Osteoblast (primary cell): ENCODE data around the gene EIF2S2. TPM values are rescaled to one million over a fixed set of nuclear protein-coding genes. Genes with fewer than 3 reads are reported as not detected.
"Not testable (repeated sequence)": the region's sequence is repeated elsewhere in the genome, so short reads cannot be mapped to it uniquely, and the experiment has no call there.

ENCODE experiments used
- DNase-seq: peaks from one replicate; pipeline ENCODE4 v3.0.0; 2011; ENCODE audit warnings: low spot score, mixed read lengths; ENCODE audit not compliant: insufficient read length; ENCODE audit errors: missing footprints
- H2AFZ ChIP-seq: 2 replicates; pipeline ENCODE4 v1.6.0; 2011; ENCODE audit warnings: mild to moderate bottlenecking, low read length
- H3K27ac ChIP-seq: 2 replicates; pipeline ENCODE4 v1.5.1; 2011; ENCODE audit warnings: mild to moderate bottlenecking, low read depth, low read length, moderate library complexity
- H3K27me3 ChIP-seq: 2 replicates; pipeline ENCODE4 v1.6.0; 2012; ENCODE audit warnings: mild to moderate bottlenecking, control low read depth, inconsistent platforms, low read length, moderate library complexity; ENCODE audit not compliant: insufficient read depth
- H3K36me3 ChIP-seq: 2 replicates; pipeline ENCODE4 v1.5.1; 2011; ENCODE audit warnings: mild to moderate bottlenecking, low read length, control low read depth, moderate library complexity; ENCODE audit not compliant: insufficient read depth
- H3K4me1 ChIP-seq: 2 replicates; pipeline ENCODE4 v1.5.1; 2011; ENCODE audit warnings: mild to moderate bottlenecking, low read length, control low read depth, moderate library complexity; ENCODE audit not compliant: insufficient read depth
- H3K4me2 ChIP-seq: 2 replicates; pipeline ENCODE4 v1.6.0; 2011; ENCODE audit warnings: mild to moderate bottlenecking, low read length; ENCODE audit not compliant: insufficient read depth
- H3K4me3 ChIP-seq: fragments of 200-600 bp; sonication (generic); 3 replicates; pipeline ENCODE4 v1.5.1; 2012; ENCODE audit warnings: mild to moderate bottlenecking, low read length, inconsistent platforms; ENCODE audit not compliant: insufficient read depth
- H3K79me2 ChIP-seq: 2 replicates; pipeline ENCODE4 v1.6.0; 2012; ENCODE audit warnings: mild to moderate bottlenecking, low read length, control low read depth, inconsistent platforms; ENCODE audit not compliant: insufficient read depth
- H3K9me3 ChIP-seq: 2 replicates; pipeline ENCODE4 v1.5.1; 2011; ENCODE audit warnings: low read depth, low read length, control low read depth
- H4K20me1 ChIP-seq: 2 replicates; pipeline ENCODE4 v1.6.0; 2012; ENCODE audit warnings: mild to moderate bottlenecking, low read length, control low read depth; ENCODE audit not compliant: insufficient read depth
- total RNA-seq: library from RNA; depleted of rRNA; stranded (reverse); fragments of >200 nt; gene quantifications from 2 replicates; pipeline ENCODE4 v1.2.3, GENCODE V29; 2012
- TF ChIP-seq, protein P1 (sequence below): IDR thresholded peaks from 2 replicates; pipeline ENCODE4 v1.5.1; 2011; ENCODE audit warnings: mild to moderate bottlenecking, low read depth, low read length, moderate library complexity; ENCODE audit errors: extremely low read depth

The EIF2S2 gene
- total RNA-seq, 1 donor = 148 TPM

DNA sequence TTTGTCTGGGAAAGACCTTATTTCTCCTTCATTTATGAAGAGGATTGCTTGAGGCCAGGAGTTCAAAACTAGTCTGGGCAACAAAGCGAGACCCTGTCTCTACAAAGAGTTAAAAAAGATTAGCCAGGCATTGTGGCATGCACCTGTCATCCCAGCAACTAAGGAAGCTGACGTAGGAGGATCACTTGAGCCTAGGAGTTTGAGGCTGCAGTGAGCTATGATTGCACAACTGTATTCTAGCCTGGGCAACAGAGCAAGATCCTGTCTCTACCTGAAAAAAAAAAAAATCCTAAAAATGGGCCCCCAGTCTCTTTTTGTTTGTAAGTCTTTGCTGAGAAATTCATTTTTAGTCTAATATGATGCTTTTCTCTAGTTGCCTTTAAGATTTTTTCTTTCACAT, 29.2 kb upstream of the EIF2S2 start:
- Histone ChIP-seq H3K27ac (no peak overlapping the region), H3K4me3 (no peak overlapping the region), H2AFZ (no peak overlapping the region), H3K36me3 (no peaks in the 10 kb centered on the region), H3K9me3 (no peaks in the 10 kb centered on the region), H3K4me1 (no peaks in the 10 kb centered on the region), H3K79me2 (no peaks in the 10 kb centered on the region), H4K20me1 (no peaks in the 10 kb centered on the region), H3K27me3 (peaks cover 9% of the 10 kb centered on the region), H3K4me2 (no peak overlapping the region)
- DNase-seq = no peak
- TF ChIP-seq, protein P1, sequence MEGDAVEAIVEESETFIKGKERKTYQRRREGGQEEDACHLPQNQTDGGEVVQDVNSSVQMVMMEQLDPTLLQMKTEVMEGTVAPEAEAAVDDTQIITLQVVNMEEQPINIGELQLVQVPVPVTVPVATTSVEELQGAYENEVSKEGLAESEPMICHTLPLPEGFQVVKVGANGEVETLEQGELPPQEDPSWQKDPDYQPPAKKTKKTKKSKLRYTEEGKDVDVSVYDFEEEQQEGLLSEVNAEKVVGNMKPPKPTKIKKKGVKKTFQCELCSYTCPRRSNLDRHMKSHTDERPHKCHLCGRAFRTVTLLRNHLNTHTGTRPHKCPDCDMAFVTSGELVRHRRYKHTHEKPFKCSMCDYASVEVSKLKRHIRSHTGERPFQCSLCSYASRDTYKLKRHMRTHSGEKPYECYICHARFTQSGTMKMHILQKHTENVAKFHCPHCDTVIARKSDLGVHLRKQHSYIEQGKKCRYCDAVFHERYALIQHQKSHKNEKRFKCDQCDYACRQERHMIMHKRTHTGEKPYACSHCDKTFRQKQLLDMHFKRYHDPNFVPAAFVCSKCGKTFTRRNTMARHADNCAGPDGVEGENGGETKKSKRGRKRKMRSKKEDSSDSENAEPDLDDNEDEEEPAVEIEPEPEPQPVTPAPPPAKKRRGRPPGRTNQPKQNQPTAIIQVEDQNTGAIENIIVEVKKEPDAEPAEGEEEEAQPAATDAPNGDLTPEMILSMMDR = no peak

DNA sequence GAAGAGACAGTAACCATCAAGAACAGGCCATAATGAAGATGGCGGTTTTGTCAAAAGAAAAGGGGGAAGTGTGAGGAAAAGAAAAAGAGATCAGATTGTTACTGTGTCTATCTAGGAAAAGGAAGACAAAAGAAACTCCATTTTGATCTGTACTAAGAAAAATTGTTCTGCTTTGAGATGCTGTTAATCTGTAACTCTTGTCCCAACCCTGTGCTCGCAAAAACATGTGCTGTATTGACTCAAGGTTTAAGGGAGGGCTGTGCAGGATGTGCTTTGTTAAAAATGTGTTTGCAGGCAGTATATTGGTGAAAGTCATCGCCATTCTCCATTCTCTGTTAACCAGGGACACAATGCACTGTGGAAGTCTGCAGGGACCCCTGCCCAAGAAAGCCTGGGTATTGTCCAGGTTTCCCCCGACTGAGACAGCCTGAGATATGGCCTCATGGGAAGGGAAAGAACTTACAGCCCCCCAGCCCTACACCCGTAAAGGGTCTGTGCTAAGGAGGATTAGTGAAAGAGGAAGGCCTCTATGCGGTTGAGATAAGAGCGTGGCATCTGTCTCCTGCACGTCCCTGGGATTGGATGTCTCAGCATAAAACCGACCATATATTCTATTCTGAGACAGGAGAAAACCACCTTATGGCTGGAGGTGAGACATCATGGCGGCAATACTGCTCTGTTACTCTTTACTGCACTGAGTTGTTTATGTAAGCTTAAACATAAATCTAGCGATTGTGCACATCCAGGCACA, 23.7 kb upstream of the EIF2S2 start:
- H3K9me3 ChIP-seq, DNase-seq, H4K20me1 ChIP-seq, H3K27ac ChIP-seq, H3K36me3 ChIP-seq, H3K4me3 ChIP-seq, H3K79me2 ChIP-seq, H3K4me2 ChIP-seq, H3K4me1 ChIP-seq, H2AFZ ChIP-seq: not testable (repeated sequence)
- peaks cover 13% of the 10 kb centered on the region for H3K27me3 ChIP-seq

DNA sequence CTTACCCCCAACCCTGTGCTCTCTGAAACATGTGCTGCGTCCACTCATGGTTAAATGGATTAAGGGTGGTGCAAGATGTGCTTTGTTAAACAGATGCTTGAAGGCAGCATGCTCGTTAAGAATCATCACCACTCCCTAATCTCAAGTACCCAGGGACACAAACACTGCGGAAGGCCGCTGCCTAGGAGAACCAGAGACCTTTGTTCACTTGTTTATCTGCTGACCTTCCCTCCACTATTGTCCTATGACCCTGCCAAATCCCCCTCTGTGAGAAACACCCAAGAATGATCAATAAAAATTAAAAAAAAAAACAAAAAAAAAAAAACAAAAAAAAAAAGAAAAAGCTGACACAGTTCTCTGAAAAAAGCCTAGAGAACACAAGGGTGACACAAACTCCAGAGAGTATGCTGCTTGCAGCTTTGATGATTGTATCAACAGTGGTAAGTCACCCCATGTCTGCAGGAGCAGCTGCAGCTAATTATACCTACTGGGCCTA, 21.4 kb upstream of the EIF2S2 start:
- not testable (repeated sequence) for H3K4me2 ChIP-seq, H3K4me1 ChIP-seq, H3K27ac ChIP-seq, H3K27me3 ChIP-seq, H2AFZ ChIP-seq, H3K79me2 ChIP-seq, H3K9me3 ChIP-seq, H3K4me3 ChIP-seq, H3K36me3 ChIP-seq, DNase-seq, H4K20me1 ChIP-seq

DNA sequence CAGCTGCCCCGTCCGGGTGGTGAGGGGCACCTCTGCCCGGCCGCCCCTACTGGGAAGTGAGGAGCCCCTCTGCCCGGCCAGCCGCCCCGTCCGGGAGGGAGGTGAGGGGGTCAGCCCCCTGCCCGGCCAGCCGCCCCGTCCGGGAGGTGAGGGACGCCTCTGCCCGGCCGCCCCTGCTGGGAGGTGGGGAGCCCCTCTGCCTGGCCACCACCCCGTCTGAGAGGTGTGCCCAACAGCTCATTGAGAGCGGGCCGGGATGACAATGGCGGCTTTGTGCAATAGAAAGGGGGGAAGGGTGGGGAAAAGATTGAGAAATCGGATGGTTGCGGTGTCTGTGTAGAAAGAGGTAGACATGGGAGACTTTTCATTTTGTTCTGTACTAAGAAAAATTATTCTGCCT, 20.9 kb upstream of the EIF2S2 start:
- H3K36me3 ChIP-seq, H4K20me1 ChIP-seq, H3K27ac ChIP-seq, H3K4me3 ChIP-seq, H3K4me2 ChIP-seq, H2AFZ ChIP-seq, H3K27me3 ChIP-seq, H3K9me3 ChIP-seq, DNase-seq, H3K79me2 ChIP-seq, H3K4me1 ChIP-seq: not testable (repeated sequence)

DNA sequence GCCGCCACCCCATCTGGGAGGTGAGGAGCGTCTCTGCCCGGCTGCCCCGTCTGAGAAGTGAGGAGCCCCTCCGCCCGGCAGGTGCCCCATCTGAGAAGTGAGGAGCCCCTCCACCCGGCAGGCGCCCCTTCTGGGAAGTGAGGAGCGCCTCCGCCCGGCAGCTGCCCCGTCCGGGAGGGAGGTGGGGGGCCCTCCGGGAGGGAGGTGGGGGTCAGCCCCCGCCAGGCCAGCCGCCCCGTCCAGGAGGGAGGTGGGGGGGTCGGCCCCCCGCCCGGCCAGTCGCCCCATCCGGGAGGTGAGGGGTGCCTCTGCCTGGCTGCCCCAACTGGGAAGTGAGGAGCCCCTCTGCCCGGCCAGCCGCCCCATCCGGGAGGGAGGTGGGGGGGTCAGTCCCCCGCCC, 20.4 kb upstream of the EIF2S2 start:
- not testable (repeated sequence) for H2AFZ ChIP-seq, H3K27me3 ChIP-seq, H3K4me1 ChIP-seq, H4K20me1 ChIP-seq, H3K4me3 ChIP-seq, H3K36me3 ChIP-seq, H3K79me2 ChIP-seq, H3K9me3 ChIP-seq, DNase-seq, H3K4me2 ChIP-seq, H3K27ac ChIP-seq

DNA sequence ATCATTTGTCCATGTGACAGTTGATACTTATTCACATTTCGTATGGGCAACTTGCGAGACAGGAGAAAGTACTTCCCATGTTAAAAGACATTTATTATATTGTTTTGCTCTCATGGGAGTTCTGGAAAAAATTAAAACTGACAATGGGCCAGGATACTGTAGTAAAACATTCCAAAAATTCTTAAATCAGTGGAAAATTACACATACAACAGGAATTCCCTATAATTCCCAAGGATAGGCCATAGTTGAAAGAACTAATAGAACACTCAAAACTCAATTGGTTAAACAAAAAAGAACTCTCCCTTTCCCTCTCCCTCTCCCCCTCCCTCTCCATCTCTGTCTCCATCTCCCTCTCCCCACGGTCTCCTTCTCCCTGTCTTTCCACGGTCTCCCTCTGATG, 19.4 kb upstream of the EIF2S2 start:
- Histone ChIP-seq H3K4me1 (no peaks in the 10 kb centered on the region), H3K9me3 (no peaks in the 10 kb centered on the region), H3K27ac (no peak overlapping the region), H3K79me2 (no peaks in the 10 kb centered on the region), H3K4me3 (no peak overlapping the region), H3K4me2 (no peak overlapping the region), H3K36me3 (no peaks in the 10 kb centered on the region), H4K20me1 (no peaks in the 10 kb centered on the region), H3K27me3 (peaks cover 4% of the 10 kb centered on the region), H2AFZ (no peak overlapping the region)
- no peak for DNase-seq
- TF ChIP-seq, protein P1 = no peak
